ENCODE measurements around the gene ERBB4.

GRCh38 chr2:212354382-212354781, 184.2 kb downstream of the ERBB4 start:
- TF ChIP-seq CTCF (IDR thresholded peaks at IDR 0.05) (no peak), POLR2A (IDR thresholded peaks at IDR 0.05) (no peak)

All from ovary (tissue), 3 donors.